ENCODE results near the gene SLC6A18.
A peak's percentile ranks its signal among the peaks of the same experiment; 100 is the strongest.

The SLC6A18 gene

DNA sequence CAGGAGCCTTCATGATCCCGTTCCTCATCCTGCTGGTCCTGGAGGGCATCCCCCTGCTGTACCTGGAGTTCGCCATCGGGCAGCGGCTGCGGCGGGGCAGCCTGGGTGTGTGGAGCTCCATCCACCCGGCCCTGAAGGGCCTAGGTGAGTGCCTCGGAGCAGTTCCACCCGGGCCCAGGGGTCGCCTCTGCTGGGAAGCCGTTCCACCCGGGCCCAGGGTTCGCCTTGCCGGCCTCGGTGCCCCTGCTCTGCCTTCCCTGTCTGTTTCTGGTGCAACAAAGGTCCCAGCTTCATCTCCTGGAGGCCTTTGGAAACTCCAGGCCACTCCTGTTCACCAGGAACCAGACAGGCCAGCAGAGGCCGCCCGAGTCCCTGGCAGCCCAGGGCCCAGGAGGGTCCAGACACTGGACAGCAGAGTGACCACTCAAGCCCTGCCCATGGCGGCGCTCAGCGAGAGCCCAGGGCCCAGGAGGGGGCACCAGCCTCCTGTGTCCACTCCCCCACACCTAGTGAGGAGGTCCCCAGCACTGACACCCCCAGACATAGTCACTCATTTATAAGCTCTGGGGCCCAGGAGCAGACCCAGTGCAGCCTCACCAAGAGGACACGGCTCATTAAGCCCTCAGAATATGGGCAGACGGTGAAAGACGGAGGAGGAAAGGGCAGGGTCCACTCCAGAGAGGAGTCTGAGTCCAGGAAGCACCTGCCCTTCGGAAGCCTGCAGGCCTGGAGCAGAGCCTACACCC lies 16.3 kb upstream of the SLC6A18 start:
- TF ChIP-seq, protein P1, sequence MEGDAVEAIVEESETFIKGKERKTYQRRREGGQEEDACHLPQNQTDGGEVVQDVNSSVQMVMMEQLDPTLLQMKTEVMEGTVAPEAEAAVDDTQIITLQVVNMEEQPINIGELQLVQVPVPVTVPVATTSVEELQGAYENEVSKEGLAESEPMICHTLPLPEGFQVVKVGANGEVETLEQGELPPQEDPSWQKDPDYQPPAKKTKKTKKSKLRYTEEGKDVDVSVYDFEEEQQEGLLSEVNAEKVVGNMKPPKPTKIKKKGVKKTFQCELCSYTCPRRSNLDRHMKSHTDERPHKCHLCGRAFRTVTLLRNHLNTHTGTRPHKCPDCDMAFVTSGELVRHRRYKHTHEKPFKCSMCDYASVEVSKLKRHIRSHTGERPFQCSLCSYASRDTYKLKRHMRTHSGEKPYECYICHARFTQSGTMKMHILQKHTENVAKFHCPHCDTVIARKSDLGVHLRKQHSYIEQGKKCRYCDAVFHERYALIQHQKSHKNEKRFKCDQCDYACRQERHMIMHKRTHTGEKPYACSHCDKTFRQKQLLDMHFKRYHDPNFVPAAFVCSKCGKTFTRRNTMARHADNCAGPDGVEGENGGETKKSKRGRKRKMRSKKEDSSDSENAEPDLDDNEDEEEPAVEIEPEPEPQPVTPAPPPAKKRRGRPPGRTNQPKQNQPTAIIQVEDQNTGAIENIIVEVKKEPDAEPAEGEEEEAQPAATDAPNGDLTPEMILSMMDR (IDR thresholded peaks at IDR 0.05; ENCODE audit: insufficient read depth, missing control alignments): peak; percentile 34
- DNase-seq (ENCODE audit: insufficient read length, low spot score) (no peak), FAIRE-seq (no peak)

DNA sequence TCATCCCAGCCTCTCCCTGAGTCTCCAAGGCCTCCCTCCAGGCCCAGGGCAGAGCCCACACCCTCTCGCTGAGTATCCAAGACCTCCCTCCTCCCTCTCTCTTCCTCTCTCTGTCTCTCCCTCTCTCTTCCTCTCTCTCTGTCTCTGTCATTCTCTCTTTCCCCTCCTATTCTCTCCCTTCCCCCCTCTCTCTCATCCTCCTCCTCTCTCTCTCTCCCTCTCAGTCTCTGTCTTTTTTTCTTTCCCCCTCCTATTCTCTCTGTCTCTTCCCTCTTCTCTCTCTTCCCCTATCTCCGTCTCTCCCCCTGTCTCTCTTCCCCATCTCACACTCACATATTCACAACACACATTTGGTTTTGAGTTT lies 15.7 kb upstream of the SLC6A18 start:
- DNase-seq (ENCODE audit: insufficient read length, low spot score) (no peak), FAIRE-seq (no peak)
- TF ChIP-seq, protein P1 (IDR thresholded peaks at IDR 0.05; ENCODE audit: insufficient read depth, missing control alignments): no peak

DNA sequence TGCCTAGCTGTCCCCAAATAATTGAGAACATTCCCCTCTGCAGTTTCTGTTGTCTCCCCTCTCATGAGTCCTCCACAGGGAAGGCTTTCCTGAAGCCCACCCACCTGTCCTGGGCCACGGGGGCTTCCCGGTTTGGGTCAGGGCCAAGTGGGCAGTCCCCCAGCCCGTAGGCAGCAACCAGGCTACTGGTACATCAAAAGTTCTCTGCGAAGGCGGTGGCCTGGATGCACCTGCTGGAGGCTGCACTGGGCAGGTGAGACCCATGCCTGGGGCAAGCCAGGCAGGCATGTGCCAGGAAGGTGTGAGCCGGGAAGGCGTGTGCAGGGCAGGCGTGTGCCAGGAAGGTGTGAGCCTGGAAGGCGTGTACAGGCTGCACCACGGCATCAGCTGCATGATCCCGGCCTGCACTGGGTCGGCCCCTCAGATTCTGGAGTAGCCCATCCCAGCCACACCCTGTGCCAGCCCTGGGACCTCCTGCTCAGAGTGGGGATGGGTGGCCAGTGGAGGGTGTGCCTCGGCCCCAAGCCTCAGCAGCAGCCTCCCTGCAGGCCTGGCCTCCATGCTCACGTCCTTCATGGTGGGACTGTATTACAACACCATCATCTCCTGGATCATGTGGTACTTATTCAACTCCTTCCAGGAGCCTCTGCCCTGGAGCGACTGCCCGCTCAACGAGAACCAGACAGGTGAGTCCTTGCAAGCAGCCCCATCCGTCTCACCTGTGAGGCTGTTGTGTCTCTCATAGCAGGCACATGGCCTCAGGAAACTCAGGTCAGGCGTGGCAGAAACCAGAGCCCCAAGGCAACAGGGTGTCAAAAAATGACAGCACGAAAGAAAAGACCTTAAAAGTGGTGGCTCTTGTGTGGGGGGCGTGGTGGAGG lies 15.0 kb upstream of the SLC6A18 start:
- TF ChIP-seq, protein P1 (IDR thresholded peaks at IDR 0.05; ENCODE audit: insufficient read depth, missing control alignments): no peak
- FAIRE-seq (no peak), DNase-seq (ENCODE audit: insufficient read length, low spot score) (no peak)

DNA sequence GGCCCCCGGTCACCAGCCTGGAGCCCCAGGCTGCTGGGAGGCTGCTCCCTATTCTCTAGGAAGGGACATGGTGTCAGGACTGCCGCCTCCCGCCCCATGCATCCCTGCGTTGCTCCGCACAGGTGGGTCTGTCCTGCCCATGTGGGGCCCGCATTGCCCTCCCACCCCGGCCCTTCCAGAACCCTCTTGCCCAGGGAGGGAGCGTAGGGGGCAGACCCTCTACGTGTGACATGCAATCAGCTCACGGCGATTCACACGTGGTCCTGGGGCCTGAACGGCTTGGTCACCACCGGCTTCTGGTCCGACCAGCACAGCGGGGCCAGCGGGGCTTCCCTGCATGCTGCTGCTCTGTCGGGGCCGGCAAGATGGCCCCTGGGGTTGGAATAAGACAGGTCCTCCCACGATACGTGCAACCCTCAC lies 14.3 kb upstream of the SLC6A18 start:
- TF ChIP-seq, protein P1 (IDR thresholded peaks at IDR 0.05; ENCODE audit: insufficient read depth, missing control alignments): no peak
- no peak for DNase-seq (ENCODE audit: insufficient read length, low spot score)
- FAIRE-seq: no peak

DNA sequence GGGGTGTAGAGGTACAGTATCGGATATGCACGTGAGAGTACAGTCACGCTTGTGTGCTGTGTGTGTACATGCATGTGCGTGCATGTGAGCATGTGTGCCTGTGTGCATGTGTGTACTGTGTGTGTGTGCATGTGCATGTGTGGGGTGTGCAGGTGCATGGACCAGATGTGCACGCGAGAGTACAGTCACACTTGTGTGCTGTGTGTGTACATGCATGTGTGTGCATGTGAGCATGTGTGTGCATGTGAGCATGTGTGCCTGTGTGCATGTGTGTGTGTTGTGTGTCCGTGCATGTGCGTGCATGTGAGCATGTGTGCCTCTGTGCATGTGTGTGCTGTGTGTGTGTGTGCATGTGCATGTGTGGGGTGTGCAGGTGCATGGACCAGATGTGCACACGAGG lies 13.5 kb upstream of the SLC6A18 start:
- no peak for DNase-seq (ENCODE audit: insufficient read length, low spot score)
- no peak for FAIRE-seq
- TF ChIP-seq, protein P1 (IDR thresholded peaks at IDR 0.05; ENCODE audit: insufficient read depth, missing control alignments): no peak

GRCh38 chr5:1212271-1212670 lies 12.9 kb upstream of the SLC6A18 start:
- FAIRE-seq (no peak), DNase-seq (ENCODE audit: insufficient read length, low spot score) (no peak)
- TF ChIP-seq, protein P1 (IDR thresholded peaks at IDR 0.05; ENCODE audit: insufficient read depth, missing control alignments): no peak

- FAIRE-seq (no peak), DNase-seq (ENCODE audit: insufficient read length, low spot score) (no peak)
- TF ChIP-seq, protein P1 (IDR thresholded peaks at IDR 0.05; ENCODE audit: insufficient read depth, missing control alignments): no peak
Measured at GRCh38 chr5:1212881-1213280, 12.3 kb upstream of the SLC6A18 start.
